T-helper 9 cell (primary cell): ENCODE results near the gene SLC6A8.
"Not testable (repeated sequence)": the region's sequence is repeated elsewhere in the genome, so short reads cannot be mapped to it uniquely, and the experiment has no call there.

Experiments
- DNase-seq: peaks from one replicate; pipeline ENCODE4 v3.0.0-alpha.2; 2020

Gene SLC6A8

DNA sequence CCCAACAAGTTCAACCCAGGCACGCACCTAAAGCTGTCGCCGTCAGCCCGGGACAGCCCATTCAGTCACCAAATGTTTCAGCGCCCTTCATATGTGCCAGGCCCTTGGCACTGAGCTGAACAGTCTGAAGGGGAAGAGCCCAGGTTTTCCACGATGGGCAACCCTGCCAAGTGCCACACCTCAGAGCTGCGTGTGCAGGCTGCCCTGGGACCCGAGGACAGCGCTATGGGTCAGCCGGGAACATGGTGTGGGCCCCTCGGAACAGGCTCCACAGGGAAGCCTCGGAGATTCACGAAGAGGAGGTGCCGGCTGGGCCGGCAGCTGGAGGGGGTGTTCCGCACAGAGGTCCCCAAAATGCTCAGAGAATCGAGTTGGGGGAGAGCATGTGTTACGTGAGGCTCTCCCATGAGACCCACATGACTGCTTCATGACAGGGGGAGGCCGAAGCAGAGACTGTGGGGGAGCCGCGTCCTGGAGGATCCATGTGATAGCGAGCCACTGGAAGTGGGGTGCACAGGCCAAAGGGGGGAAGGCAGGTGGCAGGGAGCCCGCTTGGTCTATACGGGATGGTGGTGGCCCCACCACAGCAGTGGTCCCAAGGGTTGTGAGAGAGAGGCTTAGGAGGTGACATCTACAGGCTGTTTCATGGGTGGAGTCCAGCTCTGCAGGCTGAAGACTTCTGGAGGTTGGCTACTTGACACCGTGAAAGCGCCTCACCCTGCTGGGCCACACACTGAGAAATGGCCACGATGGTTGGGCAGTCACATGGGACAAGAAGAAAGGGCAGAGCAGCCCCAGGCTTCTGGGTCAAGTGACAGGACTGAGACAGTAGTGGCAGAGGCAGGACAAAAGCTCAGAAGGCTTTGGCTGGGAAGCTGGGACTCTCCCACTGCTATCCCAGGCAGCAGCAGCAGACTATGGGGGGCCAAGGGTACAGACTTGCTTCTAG lies 22.3 kb downstream of the SLC6A8 start:
- no peak for DNase-seq

DNA sequence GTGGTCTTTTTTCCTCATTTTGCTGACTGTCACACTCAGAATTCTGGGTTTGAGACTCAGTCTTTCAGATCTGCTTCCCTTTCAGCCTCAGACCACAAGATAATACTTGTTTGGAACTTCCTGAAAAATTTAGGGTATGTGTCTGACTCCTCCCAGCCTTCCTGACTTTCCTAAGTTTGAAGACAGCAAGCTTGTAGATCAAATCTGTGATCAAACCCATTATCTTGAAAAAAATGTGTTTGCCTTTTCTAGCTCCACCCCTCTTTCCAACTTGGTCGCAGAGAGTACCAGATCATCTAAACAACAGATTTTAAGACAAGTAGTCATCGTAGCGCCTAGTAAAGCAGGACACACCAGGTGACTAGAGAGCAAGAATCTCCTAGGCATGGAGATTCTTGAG lies 26.5 kb downstream of the SLC6A8 start:
- no peak for DNase-seq

DNA sequence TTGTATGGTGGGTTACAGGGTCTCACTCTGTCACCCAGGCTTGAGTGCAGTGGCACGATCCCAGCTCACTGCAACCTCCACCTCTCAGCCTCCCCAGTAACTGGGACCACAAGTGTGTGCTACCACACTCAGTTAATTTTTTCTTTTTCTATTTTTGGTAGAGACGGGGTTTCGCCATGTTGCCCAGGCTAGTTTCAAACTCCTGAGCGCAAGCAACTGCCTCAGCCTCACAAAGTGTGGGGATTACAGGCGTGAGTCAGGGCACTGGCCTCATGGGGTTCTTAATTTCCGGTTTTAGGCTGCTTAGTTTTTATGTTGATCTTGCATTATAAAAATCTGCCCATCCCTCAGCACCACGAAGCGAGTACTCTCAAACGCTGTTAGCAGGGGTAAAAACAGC lies 29.7 kb downstream of the SLC6A8 start:
- no peak for DNase-seq

DNA sequence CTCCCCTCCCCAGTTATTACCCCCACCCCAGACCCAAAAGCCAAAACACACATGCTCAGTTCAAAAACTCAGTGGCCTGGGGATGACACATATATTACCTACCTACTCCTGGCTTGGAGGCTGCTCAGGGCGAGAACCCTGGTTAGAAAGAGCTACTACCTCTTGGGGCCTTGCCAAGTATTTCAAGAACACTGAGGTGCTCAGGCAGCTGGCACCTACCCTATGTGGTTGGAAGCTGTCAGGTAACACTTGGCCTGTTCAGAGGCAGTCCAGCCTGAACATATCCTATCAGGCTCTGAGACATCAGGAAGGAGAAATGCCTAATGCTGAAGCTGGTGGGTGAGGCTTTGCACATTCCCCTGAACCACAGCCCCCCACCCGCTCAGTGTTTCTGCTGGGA lies 31.5 kb downstream of the SLC6A8 start:
- DNase-seq: no peak

DNA sequence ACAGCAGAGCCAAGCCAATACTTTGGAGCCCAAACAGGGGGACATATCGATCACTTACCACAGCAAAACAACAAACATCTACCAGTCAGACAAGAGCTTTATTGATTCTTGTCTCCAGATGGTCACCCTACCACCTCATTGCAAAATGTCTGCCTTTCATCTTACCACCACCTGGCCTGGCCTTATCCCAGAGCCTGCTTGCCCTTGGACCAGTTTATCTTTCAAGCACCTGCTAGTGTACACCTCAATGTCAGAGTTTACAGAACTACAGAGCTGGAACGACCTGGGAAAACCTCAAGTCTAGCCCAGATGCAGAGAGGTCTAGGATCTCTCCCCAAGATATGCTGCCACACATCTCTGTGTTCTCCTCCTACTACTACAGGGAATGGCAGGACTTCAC lies 32.0 kb downstream of the SLC6A8 start:
- no peak for DNase-seq

DNA sequence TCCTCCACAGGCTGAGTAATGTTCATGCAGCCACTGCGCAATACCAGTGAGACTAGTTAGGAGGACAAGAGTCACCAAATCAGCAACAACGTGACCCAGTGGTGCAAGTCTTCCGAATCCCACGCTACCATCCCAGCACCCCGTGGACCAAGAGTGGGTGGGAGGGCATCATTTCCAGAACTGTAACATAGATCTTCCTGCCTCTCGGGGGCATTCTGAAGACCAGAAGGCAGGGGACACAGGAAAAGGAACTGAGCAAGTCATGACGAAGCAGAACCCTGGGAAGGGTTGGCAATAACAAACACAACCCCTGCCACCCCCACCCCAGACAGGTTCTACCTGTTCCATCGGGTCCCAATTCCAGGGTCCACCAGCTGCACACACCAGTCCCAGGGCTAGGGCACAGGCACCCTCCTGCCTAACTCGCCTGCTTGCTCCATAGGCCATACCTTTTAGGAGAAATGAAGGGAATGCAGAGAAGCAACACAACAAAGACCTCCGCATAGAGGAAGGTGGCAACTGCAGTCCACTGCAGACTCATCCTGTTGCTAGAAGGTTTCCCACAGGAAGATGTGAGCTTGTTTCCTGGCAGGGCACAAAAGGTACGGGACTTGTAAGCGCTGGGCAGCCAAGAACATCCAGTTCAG lies 35.1 kb downstream of the SLC6A8 start:
- no peak for DNase-seq

DNA sequence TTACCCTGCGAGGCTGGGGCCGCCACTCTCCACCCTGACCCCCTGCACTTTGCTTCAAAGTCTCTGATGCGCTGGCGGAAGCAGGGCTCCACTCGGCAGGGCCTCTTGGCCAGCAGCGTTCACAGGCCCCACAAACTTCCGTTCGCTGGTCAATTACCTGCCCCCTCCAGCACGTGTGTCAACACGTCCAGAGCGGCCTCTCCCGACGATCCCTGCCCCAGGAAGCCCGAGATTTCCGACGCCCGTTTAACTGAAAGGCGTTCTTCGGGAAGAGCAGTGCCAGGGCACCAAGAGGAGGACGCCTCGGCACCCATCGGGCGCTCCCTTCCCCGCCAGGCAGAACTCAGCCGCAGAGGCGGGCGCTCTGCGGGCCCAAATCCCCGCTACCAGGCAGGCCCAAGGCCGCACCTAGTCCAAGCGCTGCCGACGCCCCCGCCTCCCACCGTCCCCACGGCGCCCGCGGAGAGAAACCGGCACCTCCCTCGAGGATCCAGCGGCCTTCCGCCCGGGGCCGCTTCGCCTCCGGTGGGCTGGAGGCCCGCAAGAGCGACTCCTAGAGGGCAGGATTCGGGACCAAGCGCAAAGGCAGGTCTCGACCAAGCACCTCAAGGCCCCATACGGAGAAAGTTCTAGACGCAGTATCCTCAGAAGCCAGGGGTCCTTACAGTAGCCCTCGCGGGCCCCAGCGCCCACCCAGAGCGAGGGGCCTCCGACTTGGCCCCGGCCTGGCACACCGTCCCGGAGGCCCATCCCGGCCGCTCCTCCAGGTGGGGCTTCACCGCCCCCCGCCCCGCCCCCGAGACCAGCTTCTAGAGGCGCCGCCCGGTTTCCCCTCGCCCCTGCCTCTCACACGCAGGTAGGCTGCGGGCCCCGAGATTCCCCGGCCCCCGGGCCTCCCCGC lies 35.9 kb downstream of the SLC6A8 start:
- peak; percentile 41 for DNase-seq

DNA sequence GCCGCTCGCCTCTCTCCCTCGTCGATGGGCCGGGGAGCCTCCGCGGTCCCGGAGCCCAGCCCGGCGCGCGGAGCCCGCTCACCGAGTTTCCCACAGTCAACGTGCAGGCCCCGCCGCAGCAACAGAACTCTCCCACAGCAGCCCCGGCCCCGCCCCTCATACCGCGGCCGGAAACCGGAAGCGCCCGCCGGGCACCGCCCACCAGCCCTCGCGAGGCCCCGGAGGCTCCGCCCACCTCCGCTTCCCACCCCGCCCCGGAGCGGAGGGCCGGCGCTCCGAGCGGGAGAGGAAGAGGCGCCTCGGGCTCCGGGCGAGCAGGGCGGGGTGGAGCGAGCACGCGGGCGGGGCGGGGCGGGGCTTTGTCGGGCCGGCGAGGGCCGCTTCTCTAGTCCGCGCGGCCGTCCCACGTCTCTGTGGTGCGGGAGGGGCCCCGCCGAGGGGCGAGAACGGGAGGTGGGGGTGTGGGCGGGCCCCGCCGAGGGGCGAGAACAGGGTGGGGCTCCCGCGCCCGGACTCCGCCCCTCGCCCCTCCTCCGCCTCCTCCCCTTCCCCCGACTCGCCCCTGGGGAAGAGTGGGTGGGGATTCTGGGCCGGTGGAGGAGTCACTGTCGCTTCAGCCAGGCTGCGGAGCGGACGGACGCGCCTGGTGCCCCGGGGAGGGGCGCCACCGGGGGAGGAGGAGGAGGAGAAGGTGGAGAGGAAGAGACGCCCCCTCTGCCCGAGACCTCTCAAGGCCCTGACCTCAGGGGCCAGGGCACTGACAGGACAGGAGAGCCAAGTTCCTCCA lies 36.7 kb downstream of the SLC6A8 start, which contains the start of the genes ABCD1 and BCAP31:
Gene ABCD1 (plus strand): TSS at position 605 of the 787 bp plus-strand sequence. CDS start 411 bp downstream, outside the sequence.
Gene BCAP31 (minus strand): TSS at position 136 of the 787 bp plus-strand sequence. CDS start 1,143 bp downstream, outside the sequence.
- DNase-seq: peak; percentile 84

DNA sequence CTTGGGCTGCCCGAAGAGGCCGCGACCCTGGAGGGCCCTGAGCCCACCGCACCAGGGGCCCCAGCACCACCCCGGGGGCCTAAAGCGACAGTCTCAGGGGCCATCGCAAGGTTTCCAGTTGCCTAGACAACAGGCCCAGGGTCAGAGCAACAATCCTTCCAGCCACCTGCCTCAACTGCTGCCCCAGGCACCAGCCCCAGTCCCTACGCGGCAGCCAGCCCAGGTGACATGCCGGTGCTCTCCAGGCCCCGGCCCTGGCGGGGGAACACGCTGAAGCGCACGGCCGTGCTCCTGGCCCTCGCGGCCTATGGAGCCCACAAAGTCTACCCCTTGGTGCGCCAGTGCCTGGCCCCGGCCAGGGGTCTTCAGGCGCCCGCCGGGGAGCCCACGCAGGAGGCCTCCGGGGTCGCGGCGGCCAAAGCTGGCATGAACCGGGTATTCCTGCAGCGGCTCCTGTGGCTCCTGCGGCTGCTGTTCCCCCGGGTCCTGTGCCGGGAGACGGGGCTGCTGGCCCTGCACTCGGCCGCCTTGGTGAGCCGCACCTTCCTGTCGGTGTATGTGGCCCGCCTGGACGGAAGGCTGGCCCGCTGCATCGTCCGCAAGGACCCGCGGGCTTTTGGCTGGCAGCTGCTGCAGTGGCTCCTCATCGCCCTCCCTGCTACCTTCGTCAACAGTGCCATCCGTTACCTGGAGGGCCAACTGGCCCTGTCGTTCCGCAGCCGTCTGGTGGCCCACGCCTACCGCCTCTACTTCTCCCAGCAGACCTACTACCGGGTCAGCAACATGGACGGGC lies 37.5 kb downstream of the SLC6A8 start:
- peak; percentile 15 for DNase-seq

DNA sequence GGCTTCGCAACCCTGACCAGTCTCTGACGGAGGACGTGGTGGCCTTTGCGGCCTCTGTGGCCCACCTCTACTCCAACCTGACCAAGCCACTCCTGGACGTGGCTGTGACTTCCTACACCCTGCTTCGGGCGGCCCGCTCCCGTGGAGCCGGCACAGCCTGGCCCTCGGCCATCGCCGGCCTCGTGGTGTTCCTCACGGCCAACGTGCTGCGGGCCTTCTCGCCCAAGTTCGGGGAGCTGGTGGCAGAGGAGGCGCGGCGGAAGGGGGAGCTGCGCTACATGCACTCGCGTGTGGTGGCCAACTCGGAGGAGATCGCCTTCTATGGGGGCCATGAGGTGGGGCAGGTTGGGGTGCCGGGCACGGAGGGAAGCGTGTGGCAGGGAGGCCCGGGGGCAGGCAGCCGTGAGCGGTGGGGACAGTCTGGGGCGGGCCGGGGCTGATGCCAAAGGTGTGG lies 38.1 kb downstream of the SLC6A8 start:
- DNase-seq: no peak

DNA sequence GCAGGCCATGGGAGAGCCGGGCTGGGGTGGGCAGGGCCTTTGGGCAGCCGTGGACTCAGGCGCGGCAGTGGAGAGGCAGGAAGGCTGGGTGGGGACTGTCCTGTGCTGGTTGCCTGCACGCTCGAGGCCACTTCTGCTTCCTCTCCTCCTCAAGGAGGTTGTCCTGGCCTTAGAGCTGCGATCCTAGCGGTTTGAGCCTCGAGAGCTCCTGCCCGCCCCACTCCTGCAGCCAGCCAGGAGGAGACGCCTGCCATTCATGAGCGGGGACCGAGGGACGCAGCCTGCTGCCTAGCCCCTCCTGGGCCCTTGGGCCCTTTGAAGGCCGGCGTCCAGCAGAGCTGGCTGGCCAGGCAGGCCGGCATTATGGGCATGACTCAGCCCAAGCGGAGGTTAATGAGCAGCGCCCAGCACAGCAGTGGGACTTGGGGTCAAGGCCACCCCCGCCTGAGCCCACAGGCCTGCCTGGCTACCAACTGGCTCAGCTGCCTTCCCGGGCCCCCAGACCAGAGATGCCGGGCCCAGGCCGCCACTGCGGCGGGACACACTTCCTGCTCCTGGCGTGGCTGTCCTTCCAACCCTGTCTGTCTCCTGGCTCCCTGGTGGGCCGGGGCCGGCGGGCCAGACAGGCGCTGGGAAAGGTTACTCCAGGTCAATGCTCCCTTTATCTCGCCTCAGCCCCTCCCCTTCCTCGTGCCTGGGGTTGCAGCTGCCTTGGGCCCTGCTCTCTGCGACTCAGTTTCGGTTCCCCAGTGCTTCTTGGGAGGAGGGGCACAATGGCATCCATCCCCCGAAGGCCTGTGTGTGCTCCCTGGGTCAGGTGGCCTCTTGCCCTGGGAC lies 38.8 kb downstream of the SLC6A8 start:
- peak; percentile 30 for DNase-seq

DNA sequence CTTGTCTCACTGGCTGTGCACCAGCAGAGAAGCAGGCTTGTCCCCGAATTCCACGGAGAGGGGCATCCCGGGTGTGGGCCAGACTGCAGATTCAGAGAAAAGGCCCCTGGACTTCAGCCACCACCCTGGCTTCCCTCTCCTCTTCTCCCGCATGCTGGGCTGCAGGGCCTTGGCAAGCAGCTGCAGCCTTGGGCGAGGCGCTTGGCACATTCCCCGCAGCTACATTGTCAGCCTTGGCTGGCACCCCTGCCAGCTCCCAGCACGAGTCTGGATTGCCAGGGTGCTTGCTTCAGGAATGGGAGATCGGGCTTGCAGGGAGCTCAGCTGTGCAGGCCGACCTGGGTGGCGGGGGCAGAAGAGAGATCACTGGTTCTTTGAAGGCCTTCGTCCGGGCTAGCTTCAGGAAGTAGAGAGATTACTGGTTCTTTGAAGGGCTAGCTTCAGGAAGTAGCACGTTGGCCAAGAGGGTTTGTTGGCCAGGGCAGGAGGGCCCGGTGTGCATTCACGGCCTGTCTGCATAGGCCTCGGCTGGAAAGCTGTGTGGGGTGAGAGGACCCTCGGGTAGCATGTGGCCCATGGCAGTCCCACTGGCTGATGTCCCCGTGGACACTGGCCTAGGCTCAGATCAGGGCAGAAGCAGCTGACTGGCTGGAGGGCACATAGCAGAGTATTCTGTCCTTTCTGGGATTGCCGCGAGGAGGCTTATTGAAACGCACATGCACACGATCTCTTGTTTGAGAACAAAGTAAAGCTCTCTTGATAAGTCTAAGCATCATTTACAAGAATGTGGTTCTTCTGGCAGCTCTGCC lies 39.6 kb downstream of the SLC6A8 start:
- DNase-seq: no peak

DNA sequence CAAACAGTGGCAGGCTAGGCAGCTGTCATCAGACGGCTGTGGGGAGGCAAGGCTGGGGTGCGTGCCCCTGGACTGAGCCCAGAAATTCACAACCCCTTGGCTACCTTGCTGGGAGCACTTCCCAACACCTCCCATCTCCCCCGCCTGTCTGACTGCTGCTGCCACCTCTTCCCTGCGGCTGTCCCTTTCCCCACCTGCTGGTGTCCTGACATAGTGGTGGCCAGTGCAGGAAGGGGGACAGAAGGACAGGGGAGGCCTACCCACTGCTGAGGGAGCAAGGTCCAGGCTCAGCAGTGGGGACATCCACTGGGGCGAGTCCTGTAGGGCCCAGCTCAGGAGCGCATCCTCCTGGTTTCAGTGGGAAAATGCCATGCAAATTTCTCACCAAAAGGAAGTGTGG lies 40.4 kb downstream of the SLC6A8 start:
- no peak for DNase-seq

DNA sequence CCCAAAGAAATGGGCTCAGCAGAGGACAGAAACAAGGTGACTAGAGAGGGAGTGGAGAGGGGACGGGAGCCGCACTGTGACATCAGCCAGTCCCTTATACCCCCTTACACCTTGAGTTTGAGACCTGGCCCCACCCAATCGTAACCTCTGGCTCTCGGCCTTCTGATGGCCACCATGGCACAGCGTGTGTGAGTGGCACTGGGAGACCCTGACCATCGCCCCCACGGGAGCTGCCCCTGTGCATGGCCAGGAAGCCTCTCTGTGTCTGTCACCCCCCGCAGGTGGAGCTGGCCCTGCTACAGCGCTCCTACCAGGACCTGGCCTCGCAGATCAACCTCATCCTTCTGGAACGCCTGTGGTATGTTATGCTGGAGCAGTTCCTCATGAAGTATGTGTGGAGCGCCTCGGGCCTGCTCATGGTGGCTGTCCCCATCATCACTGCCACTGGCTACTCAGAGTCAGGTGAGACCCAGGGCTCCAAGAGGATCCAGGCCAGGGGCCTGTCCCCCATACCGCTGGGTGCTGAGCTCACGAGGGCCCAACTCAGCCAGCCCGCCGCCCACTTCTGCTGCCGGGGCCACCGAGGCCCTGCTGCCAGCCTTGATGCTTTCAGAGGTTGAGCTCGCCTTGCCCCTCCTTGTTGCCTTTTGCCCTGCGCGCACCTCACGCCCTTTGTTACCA lies 41.4 kb downstream of the SLC6A8 start:
- no peak for DNase-seq

DNA sequence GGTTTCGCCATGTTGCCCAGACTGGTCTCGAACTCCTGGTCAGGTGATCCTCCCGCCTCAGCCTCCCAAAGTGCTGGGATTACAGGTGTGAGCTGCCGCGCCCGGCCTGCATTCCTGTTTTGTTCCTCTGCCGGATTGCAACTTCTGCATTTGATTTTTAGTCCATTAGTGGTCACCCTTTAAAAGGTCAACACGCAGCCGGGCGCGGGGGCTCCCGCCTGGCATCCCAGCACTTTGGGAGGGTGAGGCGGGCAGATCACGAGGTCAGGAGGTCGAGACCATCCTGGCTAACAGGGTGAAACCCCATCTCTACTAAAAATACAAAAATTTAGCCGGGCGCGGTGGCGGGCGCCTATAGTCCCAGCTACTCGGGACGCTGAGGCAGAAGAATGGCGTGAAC lies 42.4 kb downstream of the SLC6A8 start:
- not testable (repeated sequence) for DNase-seq

DNA sequence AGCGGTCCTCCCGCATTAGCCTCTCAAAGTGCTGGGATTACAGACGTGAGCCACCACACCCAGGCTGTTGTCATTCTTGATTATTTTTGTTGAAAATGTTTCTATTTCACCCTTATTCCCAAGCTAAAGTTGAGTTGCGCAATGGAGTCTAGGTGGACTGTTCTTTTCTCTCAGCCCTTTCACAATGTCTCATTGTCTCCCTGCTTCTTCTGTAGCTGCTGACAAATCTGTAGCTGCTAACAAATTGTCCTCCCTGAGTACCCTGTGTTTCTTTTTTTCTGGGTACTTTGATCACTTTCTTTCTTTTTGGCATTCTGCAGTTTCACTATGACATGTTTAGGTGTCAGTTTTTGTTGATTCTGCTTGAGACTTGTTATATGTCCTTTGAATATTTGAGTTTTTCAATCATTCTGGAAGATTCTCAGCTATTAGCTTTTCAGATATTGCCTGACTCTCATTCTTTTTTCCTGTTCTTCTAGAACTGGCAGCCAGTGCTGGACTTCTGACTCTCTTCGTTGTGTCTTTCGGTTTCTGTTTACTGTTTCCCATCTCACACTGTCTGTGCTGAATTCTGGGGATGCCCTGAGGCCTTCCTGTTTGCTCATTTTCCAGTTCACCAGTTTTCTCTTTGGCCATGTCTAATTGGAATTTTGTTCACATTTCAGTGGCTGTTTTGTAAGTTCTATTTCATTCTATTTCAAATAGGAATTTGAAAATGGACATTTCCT lies 43.6 kb downstream of the SLC6A8 start:
- DNase-seq: no peak

DNA sequence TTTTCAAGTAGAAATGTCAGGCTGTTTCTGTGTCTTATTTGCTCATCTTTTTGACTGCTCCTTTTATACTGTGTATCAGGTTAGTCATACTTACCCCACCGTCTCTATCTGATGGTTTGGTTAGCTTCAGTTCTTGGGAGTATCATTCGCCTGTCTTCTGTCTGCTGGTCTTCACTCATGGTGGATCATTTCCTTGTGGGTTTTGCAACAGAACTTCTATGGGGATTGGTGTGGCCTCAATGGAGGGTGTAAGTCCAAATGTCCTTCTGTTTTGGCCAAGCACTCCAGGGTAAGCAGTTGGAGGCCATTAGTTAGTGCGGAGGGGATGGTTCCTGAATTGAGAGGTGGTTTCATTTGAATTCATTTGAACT lies 44.1 kb downstream of the SLC6A8 start:
- no peak for DNase-seq

DNA sequence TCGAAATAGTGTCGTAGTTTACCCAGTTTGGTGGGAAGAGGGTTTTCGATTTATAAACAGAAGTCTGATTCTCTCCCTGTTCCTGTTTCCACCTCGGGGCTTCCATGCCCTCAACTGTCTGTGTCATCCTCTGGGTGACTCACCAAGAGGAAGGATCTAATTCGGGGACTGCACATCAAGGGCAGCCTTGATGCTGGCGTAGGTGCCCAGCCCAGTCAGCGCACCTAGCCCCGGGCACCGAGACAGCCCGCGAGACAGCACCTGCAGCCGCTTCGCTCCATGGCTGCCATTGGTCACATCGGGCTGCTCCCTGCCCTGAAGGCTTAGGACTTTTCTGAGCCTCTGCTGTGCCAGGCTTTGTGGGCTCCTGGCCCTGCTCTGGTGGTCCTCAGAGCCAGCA lies 44.7 kb downstream of the SLC6A8 start:
- DNase-seq: no peak
